HG02870 (cell line): ENCODE measurements around the gene PMS2.
"Not testable (repeated sequence)": the region's sequence is repeated elsewhere in the genome, so short reads cannot be mapped to it uniquely, and the experiment has no call there.

Source experiments
- ATAC-seq: cut with Tn5 transposase; IDR thresholded peaks from one replicate; pipeline ENCODE4 v1.9.1; 2021; ENCODE audit warnings: mild to moderate bottlenecking, moderate library complexity; ENCODE audit not compliant: unreplicated experiment

The PMS2 gene

GRCh38 chr7:5924180-5924579, 84.7 kb downstream of the PMS2 start:
- not testable (repeated sequence) for ATAC-seq
